Hepatocyte (in vitro differentiated cells): ENCODE data around the gene GSC2. TPM values are rescaled to one million over a fixed set of nuclear protein-coding genes. Genes with fewer than 3 reads are reported as not detected.

ENCODE experiments used
- DNase-seq: peaks from one replicate; pipeline ENCODE4 v3.0.0-alpha.2; 2016; ENCODE audit warnings: low spot score
- H2AFZ ChIP-seq: fragments of 200-600 bp; sonication (generic); 2 replicates; pipeline ENCODE4 v1.6.0; 2016; ENCODE audit warnings: antibody characterized with exemption, mild to moderate bottlenecking
- H3K27ac ChIP-seq: fragments of 200-600 bp; sonication (generic); 2 replicates; pipeline ENCODE4 v1.5.1; 2016; ENCODE audit warnings: mild to moderate bottlenecking
- H3K27me3 ChIP-seq: fragments of 200-600 bp; sonication (generic); 2 replicates; pipeline ENCODE4 v1.6.1; 2016
- H3K36me3 ChIP-seq: fragments of 200-600 bp; sonication (generic); replicated peaks from 2 replicates; pipeline ENCODE4 v1.5.1; 2016; ENCODE audit warnings: low read depth; ENCODE audit not compliant: insufficient read depth
- H3K4me1 ChIP-seq: fragments of 200-600 bp; sonication (generic); 2 replicates; pipeline ENCODE4 v1.5.1; 2016; ENCODE audit warnings: mild to moderate bottlenecking, moderate library complexity; ENCODE audit not compliant: insufficient read depth
- H3K4me2 ChIP-seq: fragments of 200-600 bp; sonication (generic); 2 replicates; pipeline ENCODE4 v1.6.0; 2016
- H3K4me3 ChIP-seq: fragments of 200-600 bp; sonication (generic); 2 replicates; pipeline ENCODE4 v1.5.1; 2016; ENCODE audit warnings: mild to moderate bottlenecking
- H3K79me2 ChIP-seq: fragments of 200-600 bp; sonication (generic); 2 replicates; pipeline ENCODE4 v1.6.0; 2017; ENCODE audit warnings: mild to moderate bottlenecking
- H3K9me2 ChIP-seq: fragments of 200-600 bp; sonication (generic); replicated peaks from 2 replicates; pipeline ENCODE4 v1.6.0; 2017; ENCODE audit warnings: mild to moderate bottlenecking; ENCODE audit not compliant: insufficient read depth
- H3K9me3 ChIP-seq: fragments of 200-600 bp; sonication (generic); 2 replicates; pipeline ENCODE4 v1.5.1; 2016; ENCODE audit warnings: low read depth, mild to moderate bottlenecking
- H4K20me1 ChIP-seq: fragments of 200-600 bp; sonication (generic); 2 replicates; pipeline ENCODE4 v1.6.0; 2016; ENCODE audit warnings: mild to moderate bottlenecking; ENCODE audit not compliant: insufficient read depth, poor library complexity, severe bottlenecking
- CTCF ChIP-seq: fragments of 200-600 bp; sonication (generic); IDR thresholded peaks from 2 replicates; pipeline ENCODE4 v1.5.1; 2016; ENCODE audit warnings: antibody characterized with exemption, mild to moderate bottlenecking; ENCODE audit not compliant: poor library complexity
- EZH2 ChIP-seq: fragments of 200-600 bp; sonication (generic); IDR thresholded peaks from 2 replicates; pipeline ENCODE4 v1.6.1; 2016; ENCODE audit warnings: antibody characterized with exemption, mild to moderate bottlenecking, borderline replicate concordance
- EZH2phosphoT487 ChIP-seq: fragments of 200-600 bp; sonication (generic); IDR thresholded peaks from one replicate; pipeline ENCODE4 v1.6.1; 2018; ENCODE audit warnings: antibody characterized with exemption, mild to moderate bottlenecking, low read depth, moderate library complexity; ENCODE audit not compliant: unreplicated experiment, severe bottlenecking
- WGBS: methylation state at CpG from one replicate; pipeline ENCODE4 v1.1.6; 2016; ENCODE audit warnings: low lambda C conversion rate; ENCODE audit errors: missing lambda C conversion rate; 5-methylcytosine and 5-hydroxymethylcytosine counted together
- polyA plus RNA-seq: library from polyadenylated mRNA; unstranded; fragments of >200 nt; fragmentation: Nextera tagmentation; extraction: Ambion mirVana; gene quantifications from 2 replicates; pipeline ENCODE4 v1.2.1, GENCODE V29; 2016
- total RNA-seq: library from RNA; depleted of rRNA; stranded (reverse); fragments of >200 nt; gene quantifications from 2 replicates; pipeline ENCODE4 v1.2.3, GENCODE V29; 2014

GSC2 gene
- total and polyA plus RNA-seq, 2 experiments from 2014 or later = not detected

- Histone ChIP-seq H3K27ac (no peak overlapping the region), H3K4me1 (no peaks in the 10 kb centered on the region), H3K9me2 (no peaks in the 10 kb centered on the region), H3K27me3 (no peaks in the 10 kb centered on the region), H4K20me1 (no peaks in the 10 kb centered on the region), H3K79me2 (no peaks in the 10 kb centered on the region), H2AFZ (no peak overlapping the region), H3K36me3 (no peaks in the 10 kb centered on the region), H3K4me2 (no peak overlapping the region), H3K4me3 (no peak overlapping the region), H3K9me3 (no peaks in the 10 kb centered on the region)
- no peak for DNase-seq
- TF ChIP-seq EZH2phosphoT487 (no peak), CTCF (no peak), EZH2 (no peak)
- 98% methylated on average over 10 of the region's 10 CpGs for WGBS
These were observed 13.2 kb downstream of the GSC2 start for GRCh38 chr22:19136915-19137314.

GRCh38 chr22:19134874-19135273 is 15.2 kb downstream of the GSC2 start:
- H3K79me2 ChIP-seq = no peaks in the 10 kb centered on the region
- H2AFZ ChIP-seq = no peak overlapping the region
- no peaks in the 10 kb centered on the region for H3K36me3 ChIP-seq
- no peaks in the 10 kb centered on the region for H3K9me2 ChIP-seq
- no peaks in the 10 kb centered on the region for H3K9me3 ChIP-seq
- H4K20me1 ChIP-seq = no peaks in the 10 kb centered on the region
- no peaks in the 10 kb centered on the region for H3K27me3 ChIP-seq
- no peak overlapping the region for H3K4me2 ChIP-seq
- no peaks in the 10 kb centered on the region for H3K4me1 ChIP-seq
- H3K27ac ChIP-seq = no peak overlapping the region
- no peak for DNase-seq
- TF ChIP-seq EZH2phosphoT487 = no peak
- TF ChIP-seq CTCF = no peak
- no peak for TF ChIP-seq EZH2
- H3K4me3 ChIP-seq = no peak overlapping the region
- WGBS = 98% methylated on average over 9 of the region's 18 CpGs

GRCh38 chr22:19134176-19134831 is 15.8 kb downstream of the GSC2 start:
- H3K36me3 ChIP-seq = no peaks in the 10 kb centered on the region
- H3K9me3 ChIP-seq = no peaks in the 10 kb centered on the region
- no peaks in the 10 kb centered on the region for H3K9me2 ChIP-seq
- WGBS = 98% methylated on average over 19 of the region's 21 CpGs
- H4K20me1 ChIP-seq = no peaks in the 10 kb centered on the region
- no peak for TF ChIP-seq EZH2phosphoT487
- no peak for TF ChIP-seq EZH2
- TF ChIP-seq CTCF = no peak
- no peak overlapping the region for H3K27ac ChIP-seq
- DNase-seq = no peak
- H3K4me2 ChIP-seq = no peak overlapping the region
- no peak overlapping the region for H2AFZ ChIP-seq
- H3K4me3 ChIP-seq = no peak overlapping the region
- no peaks in the 10 kb centered on the region for H3K4me1 ChIP-seq
- H3K27me3 ChIP-seq = no peaks in the 10 kb centered on the region
- H3K79me2 ChIP-seq = no peaks in the 10 kb centered on the region
